ENCODE measurements around the gene PIGU.

GRCh38 chr20:34629904-34630303 is 47.0 kb downstream of the PIGU start:
- TF ChIP-seq, protein P1, sequence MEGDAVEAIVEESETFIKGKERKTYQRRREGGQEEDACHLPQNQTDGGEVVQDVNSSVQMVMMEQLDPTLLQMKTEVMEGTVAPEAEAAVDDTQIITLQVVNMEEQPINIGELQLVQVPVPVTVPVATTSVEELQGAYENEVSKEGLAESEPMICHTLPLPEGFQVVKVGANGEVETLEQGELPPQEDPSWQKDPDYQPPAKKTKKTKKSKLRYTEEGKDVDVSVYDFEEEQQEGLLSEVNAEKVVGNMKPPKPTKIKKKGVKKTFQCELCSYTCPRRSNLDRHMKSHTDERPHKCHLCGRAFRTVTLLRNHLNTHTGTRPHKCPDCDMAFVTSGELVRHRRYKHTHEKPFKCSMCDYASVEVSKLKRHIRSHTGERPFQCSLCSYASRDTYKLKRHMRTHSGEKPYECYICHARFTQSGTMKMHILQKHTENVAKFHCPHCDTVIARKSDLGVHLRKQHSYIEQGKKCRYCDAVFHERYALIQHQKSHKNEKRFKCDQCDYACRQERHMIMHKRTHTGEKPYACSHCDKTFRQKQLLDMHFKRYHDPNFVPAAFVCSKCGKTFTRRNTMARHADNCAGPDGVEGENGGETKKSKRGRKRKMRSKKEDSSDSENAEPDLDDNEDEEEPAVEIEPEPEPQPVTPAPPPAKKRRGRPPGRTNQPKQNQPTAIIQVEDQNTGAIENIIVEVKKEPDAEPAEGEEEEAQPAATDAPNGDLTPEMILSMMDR (IDR thresholded peaks at IDR 0.05), result no peak
- TF ChIP-seq EZH2phosphoT487 (IDR thresholded peaks at IDR 0.05), result no peak
